ENCODE data around the gene MTHFR.
A peak's percentile ranks its signal among the peaks of the same experiment; 100 is the strongest.

Gene MTHFR

GRCh38 chr1:11806307-11806936, 658 bp upstream of the MTHFR start:
- 0 out of 2 replicates have a peak overlapping the region, but pooled peaks have one; percentile 5 for H3K27ac ChIP-seq (ENCODE audit: extremely low read depth, low read depth, low read length)
- H3K36me3 ChIP-seq (ENCODE audit: control insufficient read depth in 2 of 2, insufficient read depth in 1 of 2, low read length in 2 of 2) = peaks cover 4 to 56% of the 10 kb centered on the region in 2 experiments
- ChIA-PET POLR2A (interaction anchor here (0.6 to 1.6 kb wide), 11 partner anchors 8 to 142 kb away, joined by 3 to 8 read pairs (median 4); no protein-coding TSS in a partner anchor), CTCF (interaction anchor here (0.6 to 0.7 kb wide), 3 partner anchors 22 to 423 kb away, joined by 3 to 5 read pairs (median 4); no protein-coding TSS in a partner anchor)
- H3K4me3 ChIP-seq (ENCODE audit: low read depth, low read length) = peak overlapping the region; percentile 97
- H3K4me1 ChIP-seq (ENCODE audit: control insufficient read depth, insufficient read depth, low read length) = peaks cover 4% of the 10 kb centered on the region
- no peaks in the 10 kb centered on the region for H3K9me3 ChIP-seq (ENCODE audit: control insufficient read depth, insufficient read depth, low read depth, low read length)
- no peak for TF ChIP-seq ZNF513 (tag by site-specific recombination; IDR thresholded peaks at IDR 0.05)
- no peak for TF ChIP-seq GLI4 (tag by site-specific recombination; IDR thresholded peaks at IDR 0.05)
- no peak for TF ChIP-seq AEBP2 (tag by site-specific recombination; IDR thresholded peaks at IDR 0.05; ENCODE audit: borderline replicate concordance)
- no peak for TF ChIP-seq ZBTB10 (tag by site-specific recombination; IDR thresholded peaks at IDR 0.05)
- TF ChIP-seq GLIS1 (tag by site-specific recombination; IDR thresholded peaks at IDR 0.05) = no peak
- no peak for TF ChIP-seq ZNF202 (tag by site-specific recombination; IDR thresholded peaks at IDR 0.05; ENCODE audit: borderline replicate concordance)
- TF ChIP-seq SCRT2 (tag by site-specific recombination; IDR thresholded peaks at IDR 0.05) = 0 out of 2 replicates have a peak, but pooled peaks have one; percentile 41
- no peak for TF ChIP-seq ZEB2 (tag by site-specific recombination; IDR thresholded peaks at IDR 0.05)
- TF ChIP-seq ZNF488 (tag by site-specific recombination; IDR thresholded peaks at IDR 0.05) = no peak
- TF ChIP-seq SP2 (tag by site-specific recombination; IDR thresholded peaks at IDR 0.05) = no peak
- no peak for TF ChIP-seq ZNF518A (tag by site-specific recombination; conservative IDR thresholded peaks at IDR 0.05; ENCODE audit: low read depth)
- no peak for TF ChIP-seq ZNF341 (tag by site-specific recombination; IDR thresholded peaks at IDR 0.05; ENCODE audit: low read depth)
- no peak for TF ChIP-seq ZNF121 (tag by site-specific recombination; IDR thresholded peaks at IDR 0.05)
- TF ChIP-seq ZNF544 (tag by site-specific recombination; IDR thresholded peaks at IDR 0.05) = no peak
- peak; percentile 48; the same call in 1 of the 2 replicates for TF ChIP-seq YY1 (tag by site-specific recombination; IDR thresholded peaks at IDR 0.05)
- TF ChIP-seq ZNF664 (tag by site-specific recombination; IDR thresholded peaks at IDR 0.05) = no peak
- TF ChIP-seq ZNF175 (tag by site-specific recombination; IDR thresholded peaks at IDR 0.05) = no peak
- TF ChIP-seq ZNF148 (tag by site-specific recombination; IDR thresholded peaks at IDR 0.05; ENCODE audit: borderline replicate concordance) = no peak
- no peak for TF ChIP-seq ZNF555 (tag by site-specific recombination; conservative IDR thresholded peaks at IDR 0.05)
- no peak for TF ChIP-seq ZNF37A (tag by site-specific recombination; IDR thresholded peaks at IDR 0.05)
- no peak for TF ChIP-seq ZNF670 (tag by site-specific recombination; IDR thresholded peaks at IDR 0.05; ENCODE audit: low read depth)
- TF ChIP-seq ZNF174 (tag by site-specific recombination; IDR thresholded peaks at IDR 0.05) = no peak
- TF ChIP-seq ZNF248 (tag by site-specific recombination; IDR thresholded peaks at IDR 0.05) = no peak
- no peak for TF ChIP-seq OVOL3 (tag by site-specific recombination; IDR thresholded peaks at IDR 0.05)

Data from HEK293 (cell line).